ENCODE measurements around the gene TBC1D20.

DNA sequence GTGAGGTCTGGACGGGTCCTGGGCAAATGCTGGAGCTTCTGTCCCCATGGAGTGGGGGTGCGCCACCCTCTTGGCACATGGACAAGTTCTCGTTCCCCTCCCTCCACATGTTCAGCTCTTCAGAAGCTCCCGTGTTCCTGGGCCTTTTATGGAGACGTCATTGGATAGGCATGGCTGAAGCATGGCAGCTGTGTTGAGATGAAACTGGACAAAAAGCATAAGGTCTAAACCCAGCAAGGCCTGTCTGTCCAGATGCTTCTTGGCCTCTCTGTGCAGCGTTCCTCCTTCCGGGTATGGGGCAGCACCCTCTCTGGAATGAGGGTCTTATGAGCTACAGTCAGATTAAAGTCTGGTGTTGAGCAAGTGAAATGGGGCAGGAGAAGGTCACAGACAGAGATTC is 26.8 kb downstream of the TBC1D20 start:
- no peak for TF ChIP-seq CTCF (IDR thresholded peaks at IDR 0.05; ENCODE audit: insufficient read depth, low read depth, low read length)
- TF ChIP-seq EZH2 (IDR thresholded peaks at IDR 0.05; ENCODE audit: insufficient read depth, low read length): no peak

All from astrocyte (in vitro differentiated cells and primary cell).